Measurements from ENCODE around the gene CPEB1.

The CPEB1 gene

DNA sequence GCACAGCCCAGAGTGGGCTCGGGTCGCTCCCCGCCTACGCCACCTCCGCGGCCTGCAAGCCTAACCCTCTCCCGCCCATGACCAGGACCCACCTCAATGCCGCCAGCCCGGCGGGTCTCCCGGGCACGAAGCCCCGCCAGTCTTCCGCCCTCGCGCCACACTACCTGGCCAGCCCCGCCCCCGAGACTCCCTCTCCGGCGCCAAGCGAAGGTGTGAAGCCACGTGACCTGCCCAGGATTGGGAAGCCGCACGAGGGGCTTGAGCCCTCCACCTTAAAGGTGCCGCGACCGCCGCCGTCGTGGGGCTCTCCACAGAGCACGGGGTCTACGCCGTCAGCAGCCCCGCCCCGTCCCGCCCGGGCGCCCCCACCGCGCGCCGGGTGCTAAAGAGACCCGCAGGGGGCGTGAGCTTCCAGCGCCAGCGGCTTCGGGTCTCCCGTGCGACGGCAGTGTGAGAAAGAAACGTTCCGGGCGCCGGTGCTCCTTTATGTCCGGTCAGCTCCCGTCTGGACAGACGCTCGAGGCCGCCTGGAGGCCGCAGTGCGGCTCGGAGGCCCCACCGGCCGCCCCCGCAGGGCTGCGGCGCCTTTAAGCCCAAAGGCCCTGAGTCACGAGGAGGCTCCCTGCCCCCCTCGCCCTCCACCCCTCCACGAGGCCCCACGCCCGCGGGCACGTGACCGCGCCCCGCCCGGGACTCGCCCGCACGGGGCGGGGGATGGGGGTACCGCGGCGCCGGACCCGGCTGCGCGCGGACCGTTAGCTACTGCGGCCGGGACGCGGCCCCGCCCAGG, at the start of gene CPEB1:
Gene CPEB1 (minus strand): TSS at position 319 of the 790 bp plus-strand sequence. CDS start 18,904 bp downstream, outside the sequence.
- peak in 1 of 2 experiments; percentile 35 for DNase-seq

DNA sequence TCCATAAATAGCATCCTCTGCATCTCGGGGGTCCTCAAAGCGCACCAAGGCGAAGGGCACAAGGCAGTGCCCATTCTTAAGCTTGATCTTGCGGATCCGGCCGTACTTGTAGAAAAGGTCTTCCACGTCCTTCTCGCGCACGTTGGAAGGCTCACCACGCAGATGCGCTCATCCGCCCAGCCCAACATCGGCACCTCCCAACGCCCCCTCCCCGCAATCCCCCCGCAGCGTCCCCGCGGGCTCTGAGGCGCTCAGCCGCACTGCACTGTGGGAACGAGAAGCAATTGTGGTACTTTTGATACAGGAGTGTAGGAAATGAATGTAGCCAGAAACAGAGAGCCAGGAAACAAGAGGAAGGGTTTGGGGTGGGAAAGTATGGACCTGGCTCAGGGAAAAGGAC, 45.0 kb upstream of the CPEB1 start:
- no peak for DNase-seq

- DNase-seq: no peak
Measured at GRCh38 chr15:82689147-82689546, 42.0 kb upstream of the CPEB1 start.

GRCh38 chr15:82688691-82689090, 41.5 kb upstream of the CPEB1 start:
- DNase-seq: no peak

DNA sequence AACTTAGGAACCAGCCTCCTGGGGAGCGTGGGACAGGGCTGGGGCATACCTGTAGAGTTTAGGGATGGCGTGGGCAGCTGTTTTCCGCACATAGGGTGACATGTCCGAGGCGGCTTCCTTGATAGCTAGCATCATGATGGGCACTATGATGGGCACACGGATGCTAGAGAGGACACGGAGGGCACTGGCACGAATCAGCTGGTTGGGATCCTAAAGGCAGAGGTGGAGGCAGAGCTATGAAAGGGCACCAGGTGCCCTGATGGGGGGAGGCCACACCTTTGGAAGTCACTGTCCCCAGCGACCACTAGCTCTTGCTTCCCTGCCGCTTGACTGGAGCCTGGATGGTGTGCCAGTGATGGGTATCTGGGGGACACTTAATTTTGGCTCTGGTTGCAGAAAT, 34.2 kb upstream of the CPEB1 start:
- DNase-seq: no peak

DNA sequence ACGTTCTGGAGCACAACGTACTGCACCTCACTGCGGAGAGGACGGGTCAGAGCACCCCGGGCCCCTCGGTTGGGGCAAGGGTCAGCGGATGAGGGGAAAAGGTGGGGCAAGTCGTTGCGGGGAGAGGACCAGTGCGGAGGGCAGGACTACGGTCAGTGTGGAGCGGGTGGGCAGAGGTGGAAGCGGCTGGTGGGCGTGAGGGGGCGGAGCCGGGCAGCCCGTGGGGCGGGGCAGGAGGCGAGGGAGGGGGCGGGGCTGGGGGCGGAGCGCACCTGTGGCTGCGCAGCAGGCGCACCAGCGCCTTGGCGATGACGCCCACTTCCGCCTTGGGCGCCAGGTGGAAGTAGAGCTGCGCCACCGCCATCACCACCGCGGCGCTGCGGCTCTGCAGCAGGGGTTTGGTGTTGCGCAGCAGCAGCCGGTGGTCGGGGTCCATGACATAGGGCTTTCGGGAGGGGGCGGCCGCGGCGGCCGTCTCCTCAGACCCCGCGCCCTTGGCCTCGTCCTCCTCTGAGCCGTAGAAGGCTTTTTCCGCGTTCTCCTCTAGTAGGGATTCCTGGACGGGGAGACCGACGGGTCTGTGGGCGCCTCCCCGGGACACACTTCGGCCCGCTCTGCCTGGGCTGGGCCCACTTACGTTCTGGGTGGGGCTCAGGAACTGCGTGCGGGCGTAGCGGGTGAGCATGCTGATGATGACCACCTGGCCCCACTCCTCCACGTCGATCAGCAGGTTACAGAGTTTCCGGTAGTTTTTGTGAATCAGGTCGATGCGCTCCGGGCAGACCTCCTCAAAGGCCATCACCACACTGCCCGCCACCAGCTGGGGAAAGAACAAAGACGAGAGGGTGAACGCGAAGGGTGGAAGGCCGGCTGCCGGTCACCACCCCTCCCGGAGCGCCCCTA, 33.3 kb upstream of the CPEB1 start:
- DNase-seq: no peak

DNA sequence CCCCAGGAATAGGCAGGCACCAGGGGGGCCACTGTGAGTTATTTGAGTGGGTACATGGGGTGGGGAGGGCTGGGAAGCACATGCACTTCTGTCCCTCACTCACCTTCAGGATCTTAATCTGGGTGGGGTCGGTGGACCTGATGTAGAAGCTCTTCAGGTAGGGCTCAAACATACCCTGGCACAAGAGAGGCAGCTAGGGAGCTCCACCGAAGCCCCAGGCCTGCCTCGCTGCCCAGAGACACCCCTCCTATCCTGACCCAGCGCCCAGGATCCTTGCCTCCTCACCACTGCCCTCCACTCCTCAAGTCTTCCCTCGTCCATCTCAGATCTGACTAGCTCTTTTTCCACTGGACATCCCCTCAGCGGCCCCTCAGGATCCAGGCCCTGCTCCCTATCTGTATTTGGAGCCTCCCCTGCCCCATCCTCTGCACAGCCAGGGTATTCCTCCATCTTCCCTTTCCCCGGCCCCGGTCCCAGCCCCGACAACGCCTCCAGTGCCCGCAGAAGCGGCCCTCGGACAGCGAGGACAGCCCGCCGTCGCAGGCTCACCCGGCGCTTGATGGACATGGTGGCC, 32.5 kb upstream of the CPEB1 start:
- no peak for DNase-seq

GRCh38 chr15:82677720-82678323, 30.7 kb upstream of the CPEB1 start:
- no peak for DNase-seq

GRCh38 chr15:82674873-82675272, 27.7 kb upstream of the CPEB1 start:
- DNase-seq: no peak

DNA sequence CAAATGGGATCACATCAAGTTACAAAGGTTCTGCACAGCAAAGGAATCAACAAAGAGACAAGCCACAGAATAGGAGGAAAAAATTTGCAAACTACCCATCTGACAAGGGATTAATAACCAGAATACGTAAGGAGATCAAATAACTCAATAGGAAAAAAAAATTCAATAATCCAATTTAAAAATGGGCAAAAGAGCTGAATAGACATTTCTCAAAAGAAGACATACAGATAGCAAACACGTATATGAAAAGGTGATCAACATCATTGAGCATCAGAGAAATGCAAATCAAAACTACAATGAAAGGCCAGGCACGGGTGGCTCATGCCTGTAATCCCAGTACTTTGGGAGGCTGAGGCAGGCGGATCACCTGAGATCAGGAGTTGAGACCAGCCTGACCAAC, 23.5 kb upstream of the CPEB1 start:
- DNase-seq: no peak

GRCh38 chr15:82666606-82667005, 19.4 kb upstream of the CPEB1 start:
- no peak for DNase-seq

- DNase-seq: no peak
Measured at GRCh38 chr15:82664021-82664420, 16.9 kb upstream of the CPEB1 start.

GRCh38 chr15:82663186-82663600, 16.0 kb upstream of the CPEB1 start:
- DNase-seq: no peak

DNA sequence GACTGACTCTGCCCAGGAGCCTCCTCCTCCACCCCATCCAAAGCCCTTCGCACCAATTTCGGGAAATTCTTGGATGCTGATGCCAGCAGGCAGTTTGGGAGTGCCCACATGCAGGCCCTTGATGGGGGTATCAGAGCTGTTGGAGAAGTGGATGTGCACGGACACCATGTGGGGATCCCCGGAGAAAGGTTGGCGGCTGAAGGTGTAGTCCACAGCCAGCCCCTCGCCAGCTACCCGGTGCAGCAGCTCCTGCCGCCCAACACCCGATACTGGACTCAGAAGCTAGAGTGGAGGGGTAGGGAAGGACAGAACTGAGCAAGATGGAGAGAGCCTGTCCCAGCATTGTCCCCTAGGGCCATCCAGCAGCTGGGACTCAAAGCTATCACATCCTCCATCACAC, 15.5 kb upstream of the CPEB1 start:
- no peak for DNase-seq

DNA sequence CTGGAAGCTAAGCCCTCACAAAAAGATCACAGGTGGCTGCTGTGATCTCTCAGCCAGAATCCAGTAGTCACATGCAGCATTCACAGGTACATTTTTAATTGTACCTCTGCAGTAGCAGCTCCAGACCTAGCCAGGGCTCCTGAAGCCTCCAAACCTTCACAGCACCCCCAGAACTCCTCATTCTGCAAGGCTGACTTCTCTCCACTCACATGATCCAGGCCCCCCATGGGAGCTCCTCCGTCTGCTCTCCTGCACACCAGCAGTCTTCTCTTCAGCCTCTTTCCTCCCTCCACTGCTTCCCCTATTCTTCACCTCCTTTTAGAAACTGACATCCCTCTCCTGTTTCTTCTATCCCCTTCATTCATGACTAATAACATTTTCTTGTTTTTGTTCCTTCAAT, 13.2 kb upstream of the CPEB1 start:
- no peak for DNase-seq

GRCh38 chr15:82656641-82657266, 9.6 kb upstream of the CPEB1 start:
- no peak for DNase-seq

GRCh38 chr15:82655606-82656005, 8.4 kb upstream of the CPEB1 start:
- no peak for DNase-seq

DNA sequence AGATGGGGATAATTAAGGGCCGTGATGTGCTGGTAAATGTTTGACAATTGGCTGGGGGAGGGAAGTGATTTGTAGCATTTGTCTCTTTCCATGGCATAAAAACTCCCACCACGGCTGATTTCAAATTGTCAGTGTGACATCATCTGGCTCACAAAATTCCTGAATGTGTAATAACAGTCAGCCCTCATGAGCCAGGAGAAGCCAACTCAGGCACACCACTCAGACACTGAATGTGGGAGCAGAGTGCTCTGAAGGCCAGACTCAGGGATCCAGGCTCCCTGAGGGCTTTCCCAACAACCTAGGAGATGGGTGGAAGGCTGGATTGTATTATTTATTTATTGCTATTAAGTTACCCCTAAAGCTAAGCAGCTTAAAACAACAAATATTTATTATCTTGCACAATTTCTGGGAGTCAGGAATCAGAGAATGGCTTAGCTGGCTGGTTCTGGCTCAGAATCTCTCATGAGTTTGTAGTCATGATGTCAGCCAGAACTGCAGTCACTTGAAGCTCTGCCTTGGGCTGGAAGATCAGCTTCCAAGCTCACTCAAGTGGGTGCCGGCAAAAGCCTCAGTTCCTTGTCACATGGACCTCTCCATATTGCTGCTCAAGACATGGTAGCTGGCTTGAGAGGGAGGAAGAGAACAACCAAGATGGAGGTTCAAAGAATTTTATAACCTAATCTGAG, 6.5 kb upstream of the CPEB1 start:
- DNase-seq: no peak

- DNase-seq: no peak
Measured at GRCh38 chr15:82651708-82652107, 4.5 kb upstream of the CPEB1 start.

DNA sequence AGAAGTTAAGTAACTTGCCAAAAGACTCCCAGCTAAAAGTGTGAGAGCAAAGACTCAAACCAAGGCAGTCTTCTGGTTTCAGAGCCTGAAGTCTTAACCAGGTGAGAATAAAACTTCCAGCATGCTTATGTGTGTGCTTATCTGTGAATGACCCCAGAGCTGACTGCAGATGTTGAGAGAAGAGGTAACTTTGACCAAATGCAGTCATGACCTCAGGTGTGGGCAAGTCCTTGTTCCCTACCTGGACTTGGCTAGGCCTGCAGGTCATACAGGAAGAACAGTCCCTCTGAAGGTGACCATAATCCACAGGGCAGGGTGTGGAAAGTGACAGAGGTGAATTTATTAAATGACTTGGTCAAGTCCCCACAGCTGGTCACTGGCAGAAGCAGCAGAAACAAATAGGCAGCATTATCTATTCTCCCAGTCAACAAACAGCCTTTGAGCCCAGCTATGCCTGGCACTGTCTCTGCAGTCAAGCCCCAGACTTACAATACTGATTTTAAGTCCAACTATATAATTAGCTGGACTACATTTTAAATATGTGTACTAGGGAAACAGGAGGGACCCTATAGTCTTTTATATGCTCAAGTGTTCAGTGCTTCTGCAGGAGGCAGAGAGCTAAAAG, 3.0 kb upstream of the CPEB1 start:
- no peak for DNase-seq

GRCh38 chr15:82649226-82649999, 2.2 kb upstream of the CPEB1 start:
- no peak for DNase-seq

Data from SW 1271 (cell line).